Activated T-cell treated with anti-CD3 and anti-CD28 coated beads, Interleukin-2, amount 50 U/mL, for 1 hour (primary cell): ENCODE measurements around the gene PUS7.
"Not testable (repeated sequence)": the region's sequence is repeated elsewhere in the genome, so short reads cannot be mapped to it uniquely, and the experiment has no call there.

Source experiments
- DNase-seq: peaks from one replicate; pipeline ENCODE4 v3.0.0-alpha.2; 2020

Gene PUS7

GRCh38 chr7:105496521-105496920, 25.6 kb downstream of the PUS7 start:
- DNase-seq: no peak

GRCh38 chr7:105493923-105494315, 28.2 kb downstream of the PUS7 start:
- no peak for DNase-seq

GRCh38 chr7:105493196-105493922, 28.7 kb downstream of the PUS7 start:
- DNase-seq: no peak

- DNase-seq: no peak
These were observed 32.7 kb downstream of the PUS7 start for GRCh38 chr7:105489409-105489808.

GRCh38 chr7:105487579-105488571, 34.2 kb downstream of the PUS7 start:
- no peak for DNase-seq

- no peak for DNase-seq
These were observed 41.1 kb downstream of the PUS7 start for GRCh38 chr7:105480931-105481330.

- DNase-seq: no peak
These were observed 43.5 kb downstream of the PUS7 start for GRCh38 chr7:105478606-105479005.

GRCh38 chr7:105477908-105478307, 44.2 kb downstream of the PUS7 start:
- no peak for DNase-seq

GRCh38 chr7:105474045-105474444, 48.0 kb downstream of the PUS7 start:
- no peak for DNase-seq

GRCh38 chr7:105473163-105473562, 48.9 kb downstream of the PUS7 start:
- DNase-seq: no peak

GRCh38 chr7:105470846-105471245, 51.2 kb downstream of the PUS7 start:
- no peak for DNase-seq

GRCh38 chr7:105470090-105470489, 52.0 kb downstream of the PUS7 start:
- DNase-seq: no peak

GRCh38 chr7:105462765-105463420, 59.2 kb downstream of the PUS7 start:
- DNase-seq: no peak

- DNase-seq: no peak
These were observed 60.6 kb downstream of the PUS7 start for GRCh38 chr7:105461518-105461917.

GRCh38 chr7:105457619-105458225, 64.3 kb downstream of the PUS7 start:
- no peak for DNase-seq

- DNase-seq: no peak
These were observed 67.2 kb downstream of the PUS7 start for GRCh38 chr7:105454921-105455320.

GRCh38 chr7:105454095-105454747, 67.8 kb downstream of the PUS7 start:
- DNase-seq: no peak

- DNase-seq: no peak
These were observed 70.0 kb downstream of the PUS7 start for GRCh38 chr7:105452085-105452484.

- not testable (repeated sequence) for DNase-seq
These were observed 71.2 kb downstream of the PUS7 start for GRCh38 chr7:105450870-105451269.

GRCh38 chr7:105450177-105450861, 71.8 kb downstream of the PUS7 start:
- DNase-seq: no peak

GRCh38 chr7:105448181-105448580, 73.9 kb downstream of the PUS7 start:
- no peak for DNase-seq
